GM21737 (cell line): ENCODE measurements around the gene NCK2.

Experiments
- ATAC-seq: cut with Tn5 transposase; IDR thresholded peaks from one replicate; pipeline ENCODE4 v1.9.1; 2021; ENCODE audit warnings: mild to moderate bottlenecking, moderate library complexity; ENCODE audit not compliant: unreplicated experiment

NCK2 gene

DNA sequence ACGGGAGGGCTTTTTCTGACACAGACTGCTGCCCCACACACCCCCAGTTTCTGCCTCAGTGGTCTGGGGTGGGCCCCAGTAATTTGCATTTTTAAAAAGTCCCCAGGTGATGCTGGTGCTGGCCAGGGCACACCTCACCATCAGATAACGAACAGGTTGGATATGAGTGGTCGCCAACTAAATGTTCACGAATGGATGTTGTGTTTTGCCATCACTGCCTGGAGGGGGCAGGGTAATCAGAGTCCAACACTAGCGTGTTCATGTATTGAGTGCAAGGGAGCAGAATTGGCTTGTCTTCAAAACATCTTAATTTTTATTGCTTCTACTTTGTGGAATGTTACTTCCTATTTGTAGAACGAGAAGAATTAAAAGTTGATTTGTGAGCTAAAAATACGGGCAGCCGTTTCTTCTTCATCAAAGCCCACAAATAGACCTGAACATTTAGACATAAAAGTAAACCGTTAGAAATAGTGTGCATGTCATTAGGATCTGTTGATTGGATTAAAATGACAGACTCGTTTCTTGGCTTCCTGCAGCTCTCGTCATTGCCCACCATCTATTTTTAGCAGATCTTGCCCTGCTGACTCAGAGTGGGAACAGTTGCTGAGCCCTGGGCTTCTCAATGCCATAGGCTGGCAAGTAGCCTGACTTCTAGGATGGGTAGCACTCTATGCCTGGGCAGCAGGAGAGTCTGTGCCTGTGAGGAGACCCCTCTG lies 45.2 kb downstream of the NCK2 start:
- ATAC-seq: peak; percentile 63

DNA sequence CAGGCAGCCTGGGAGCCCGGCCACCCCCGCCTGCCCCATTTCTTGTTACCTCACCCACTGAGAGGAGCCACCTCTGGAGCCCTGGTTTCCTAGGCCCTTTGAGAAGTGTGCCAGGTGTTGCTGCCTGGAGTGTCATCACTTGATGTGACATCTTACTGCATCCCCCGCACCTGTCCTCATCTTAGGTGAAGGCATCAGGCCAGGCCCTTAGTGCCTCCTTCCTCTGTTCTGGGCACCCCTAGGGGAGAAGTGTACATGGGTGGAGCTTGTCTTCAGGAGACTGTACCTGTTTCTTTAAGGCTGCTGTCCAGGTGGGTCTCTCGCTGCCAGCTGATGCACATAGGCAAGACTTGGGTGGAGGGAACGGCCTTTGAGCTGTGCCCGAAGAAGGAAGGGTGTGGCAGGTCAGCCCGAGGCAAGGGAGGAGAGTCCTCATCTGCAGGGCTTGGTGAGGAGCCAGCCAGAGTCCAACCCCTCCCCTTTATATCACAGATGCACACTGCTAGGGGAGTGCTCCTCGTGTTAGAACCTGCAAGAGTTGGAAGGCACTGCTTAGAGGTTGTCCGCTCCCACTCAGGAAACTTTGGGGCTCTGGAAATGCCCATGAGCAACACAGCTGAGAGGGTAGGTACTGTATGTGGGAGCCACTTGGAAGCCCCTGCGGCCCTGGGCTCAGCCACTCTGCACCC lies 45.9 kb downstream of the NCK2 start:
- no peak for ATAC-seq

DNA sequence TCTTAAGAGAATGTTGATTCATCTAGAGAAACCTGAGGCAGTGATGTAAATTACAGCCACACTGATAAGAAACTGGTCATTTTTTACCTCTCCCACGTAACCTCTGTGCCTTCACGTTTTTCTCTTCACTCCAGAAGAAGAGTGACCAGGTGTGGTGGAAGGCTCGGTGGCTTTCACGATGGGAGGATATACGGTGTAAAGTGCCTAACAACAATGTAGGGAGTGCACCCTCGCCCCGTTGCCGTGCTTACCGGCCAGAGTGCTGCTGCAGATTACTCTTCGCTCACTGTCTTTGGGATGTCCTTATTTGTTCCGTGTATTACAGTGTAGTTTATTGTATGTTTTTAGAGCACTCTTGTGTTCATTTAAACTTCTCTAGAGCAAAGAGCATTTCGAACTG lies 46.5 kb downstream of the NCK2 start:
- ATAC-seq: no peak

- ATAC-seq: no peak
These were observed 47.8 kb downstream of the NCK2 start for GRCh38 chr2:105792561-105792960.

DNA sequence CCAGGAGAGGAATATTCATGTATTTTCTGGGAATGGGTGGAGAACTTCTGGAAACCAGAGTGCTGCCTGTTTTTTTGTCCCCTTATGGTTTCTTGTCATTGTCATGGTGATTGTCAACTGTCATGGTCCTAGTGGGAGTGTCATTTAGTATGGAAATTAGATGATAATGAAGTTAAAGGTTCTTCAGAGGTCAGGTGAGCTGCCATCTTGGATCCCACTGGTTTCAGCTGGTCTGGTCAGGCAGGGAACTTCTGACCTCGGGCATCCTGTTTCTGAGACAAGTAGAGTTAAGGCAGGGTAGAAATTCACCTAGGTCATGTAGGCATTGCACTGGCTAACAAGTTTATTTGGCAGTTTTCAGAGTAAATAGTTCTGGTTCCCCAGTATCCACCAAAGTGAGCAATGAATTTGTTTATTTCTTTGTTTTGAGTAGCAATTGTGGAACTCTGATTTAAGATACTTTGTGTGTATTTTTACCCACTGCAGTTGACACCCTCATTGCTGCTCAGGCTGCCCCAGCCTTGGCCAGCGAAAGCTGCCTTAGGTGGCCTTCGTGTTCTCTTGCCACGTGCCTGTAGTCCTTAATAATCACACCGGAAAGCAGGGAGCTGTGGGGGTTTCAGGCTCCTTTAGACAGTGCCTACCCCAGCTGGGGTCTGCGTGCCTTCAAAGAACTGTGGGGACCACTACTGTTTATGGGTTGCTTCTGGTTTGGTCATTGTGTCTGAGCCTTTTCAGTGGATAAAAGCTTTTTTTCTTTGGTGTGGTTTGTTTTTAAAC lies 48.7 kb downstream of the NCK2 start:
- ATAC-seq: no peak

GRCh38 chr2:105794926-105795574 lies 50.3 kb downstream of the NCK2 start:
- no peak for ATAC-seq

DNA sequence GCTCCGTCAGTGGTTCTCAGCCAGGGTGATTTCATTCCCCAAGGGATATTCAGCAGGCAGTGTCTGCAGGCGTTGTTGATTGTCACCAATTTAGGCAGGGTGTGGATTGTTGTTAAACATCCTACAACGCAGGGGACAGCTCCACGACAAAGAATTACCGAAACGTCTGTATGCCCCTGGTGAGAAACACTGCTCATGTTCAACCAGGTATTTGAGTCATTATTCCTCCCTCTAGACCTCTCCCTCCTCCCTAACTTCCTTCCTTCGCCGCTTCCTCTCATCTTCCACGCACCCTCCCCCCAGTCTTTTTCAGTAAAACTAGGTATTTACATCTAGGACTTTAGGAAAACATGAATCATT lies 50.8 kb downstream of the NCK2 start:
- no peak for ATAC-seq

- ATAC-seq: no peak
These were observed 51.5 kb downstream of the NCK2 start for GRCh38 chr2:105796131-105796638.

DNA sequence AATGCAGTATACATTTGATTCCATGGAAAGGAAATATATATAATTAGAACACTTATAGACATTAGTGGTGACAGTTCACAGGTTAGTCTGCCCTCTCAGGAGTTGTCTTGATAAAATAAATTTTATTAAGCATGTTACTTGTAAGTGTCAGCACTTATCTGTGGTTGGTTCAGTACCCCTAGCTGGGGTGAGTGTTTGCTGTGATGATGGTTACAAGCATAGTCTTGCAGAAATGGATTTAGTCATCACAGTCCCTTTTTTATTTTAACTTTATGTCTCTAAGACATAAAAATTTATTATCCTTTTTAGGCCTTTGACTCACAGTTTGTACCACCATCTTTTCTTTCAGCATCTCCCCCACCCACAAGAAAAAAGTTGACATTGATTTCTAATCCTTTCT lies 52.1 kb downstream of the NCK2 start:
- ATAC-seq: no peak

GRCh38 chr2:105797298-105797819 lies 52.6 kb downstream of the NCK2 start:
- peak; percentile 47 for ATAC-seq

DNA sequence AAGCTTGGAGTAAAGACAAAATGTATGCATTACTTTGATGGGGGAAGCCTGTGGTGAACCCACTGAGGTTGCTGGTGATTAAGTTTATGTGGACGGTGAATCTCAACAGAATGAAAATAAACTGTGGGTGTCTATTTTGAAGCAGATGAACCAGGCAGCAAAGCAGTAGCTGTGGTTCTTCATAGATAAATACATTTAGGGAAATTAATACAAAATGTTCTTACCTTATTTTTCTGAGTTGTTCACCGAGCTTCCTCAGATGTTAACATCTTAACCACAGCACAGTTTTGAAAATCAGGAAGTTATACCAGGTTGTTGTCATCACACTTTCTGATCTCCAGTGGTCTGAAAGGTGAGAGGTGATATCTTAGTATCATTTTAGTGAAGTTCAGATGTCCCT lies 53.9 kb downstream of the NCK2 start:
- ATAC-seq: no peak

DNA sequence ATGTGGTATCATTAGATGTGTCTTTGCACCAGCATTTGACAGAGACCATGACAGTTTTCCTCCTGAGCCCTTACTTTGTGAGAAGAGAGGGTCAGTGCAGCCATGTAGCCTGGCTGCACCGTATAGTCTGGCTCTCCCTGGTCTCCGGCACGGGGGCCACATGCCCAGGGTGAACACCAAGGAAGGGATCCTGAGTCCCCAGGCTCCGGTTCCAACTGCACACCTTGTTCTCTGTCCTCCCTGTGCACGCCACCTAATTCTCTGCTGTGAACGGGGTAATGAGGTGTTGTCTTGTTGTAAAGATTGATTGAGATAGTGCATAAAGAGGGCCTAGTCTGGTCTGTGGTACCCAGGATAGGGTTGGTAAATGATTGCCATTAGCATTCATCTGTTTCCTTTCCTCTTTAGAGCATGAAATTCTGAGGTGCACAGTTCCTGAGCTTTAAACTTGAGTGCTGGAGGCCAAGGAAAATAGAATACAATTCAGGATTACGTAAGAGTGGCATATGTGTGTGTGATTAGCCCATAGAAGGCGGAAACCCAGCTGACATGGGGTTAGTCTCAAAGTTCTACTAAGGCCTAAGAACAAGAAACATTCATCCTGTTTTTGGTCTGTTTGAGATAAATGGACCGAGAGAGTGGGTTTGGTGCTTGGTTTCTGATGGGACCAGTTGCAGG lies 55.5 kb downstream of the NCK2 start:
- no peak for ATAC-seq

GRCh38 chr2:105800953-105801635 lies 56.4 kb downstream of the NCK2 start:
- no peak for ATAC-seq

DNA sequence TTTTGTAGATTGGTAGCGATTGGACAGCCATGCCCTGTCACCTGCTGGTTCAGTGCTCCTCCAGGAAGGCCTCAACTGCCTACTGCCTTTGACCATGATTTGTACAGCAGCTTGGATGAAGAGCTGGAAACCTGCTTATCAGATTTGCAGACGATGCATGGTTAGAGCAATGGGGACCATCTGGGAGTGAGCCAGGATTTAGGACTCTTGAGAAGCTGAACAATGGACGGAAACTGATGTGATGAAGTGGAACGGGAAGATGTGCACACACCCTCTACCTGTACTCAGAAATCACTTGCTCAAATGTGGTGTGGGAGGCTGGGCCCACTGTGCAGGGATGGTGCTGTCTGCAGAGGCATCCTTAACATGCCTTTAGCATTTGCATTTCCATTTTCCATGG lies 57.2 kb downstream of the NCK2 start:
- no peak for ATAC-seq

DNA sequence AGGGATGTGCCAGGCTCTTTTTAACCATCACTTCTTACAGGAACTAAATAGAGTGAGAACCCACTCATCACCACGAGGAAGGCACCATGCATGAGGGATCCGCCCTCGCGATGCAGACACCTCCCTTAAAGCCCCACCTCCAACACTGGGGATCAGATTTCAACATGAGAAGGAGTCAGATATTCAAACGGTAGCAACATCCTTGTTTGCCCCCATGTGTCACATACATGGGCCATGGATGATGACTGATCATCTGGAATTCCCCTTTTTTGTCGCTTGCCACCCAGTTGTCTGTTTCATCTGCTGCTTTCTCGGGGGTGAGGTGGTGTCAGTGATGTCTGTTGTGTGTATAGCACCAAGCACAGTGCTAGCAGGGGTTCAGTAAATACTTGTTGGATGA lies 57.9 kb downstream of the NCK2 start:
- ATAC-seq: peak; percentile 45

DNA sequence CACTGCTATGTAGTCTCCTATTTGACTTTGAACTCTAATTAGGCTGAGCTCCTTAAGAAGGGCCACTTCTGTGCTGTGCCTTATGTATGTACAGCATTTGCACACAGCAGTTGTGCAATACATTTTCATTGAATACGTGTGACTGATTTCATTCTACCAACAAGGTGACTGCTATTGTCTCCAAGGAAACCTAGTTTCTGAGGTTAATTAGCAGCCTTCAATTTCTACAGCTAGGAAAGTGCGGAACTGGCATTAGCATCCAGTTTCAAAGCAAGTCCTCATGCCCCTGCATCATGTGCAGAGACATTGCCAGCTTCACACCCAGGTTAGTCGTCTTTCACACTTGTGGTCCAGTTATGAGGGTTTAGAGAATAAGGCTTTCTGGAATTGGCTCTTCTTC lies 58.6 kb downstream of the NCK2 start:
- ATAC-seq: no peak

DNA sequence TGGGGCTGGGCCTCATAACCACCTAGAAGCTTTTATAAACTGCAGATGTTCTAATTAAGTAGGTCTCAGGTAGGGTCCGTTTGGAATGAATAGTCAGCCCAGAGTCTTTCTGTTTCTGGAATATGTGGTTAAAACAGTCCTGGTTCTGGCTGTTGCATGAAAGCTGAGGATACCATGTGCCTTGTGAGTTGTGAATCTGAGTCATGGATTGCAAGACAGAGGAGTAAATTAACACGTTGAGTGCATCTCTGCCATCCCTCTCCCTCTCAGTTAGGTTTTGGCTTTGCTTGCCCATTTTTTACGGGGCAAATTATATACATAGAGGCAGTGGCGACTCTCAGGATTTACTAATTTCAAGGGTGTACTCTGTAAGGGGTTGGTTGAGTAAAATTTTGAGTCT lies 59.1 kb downstream of the NCK2 start:
- no peak for ATAC-seq

DNA sequence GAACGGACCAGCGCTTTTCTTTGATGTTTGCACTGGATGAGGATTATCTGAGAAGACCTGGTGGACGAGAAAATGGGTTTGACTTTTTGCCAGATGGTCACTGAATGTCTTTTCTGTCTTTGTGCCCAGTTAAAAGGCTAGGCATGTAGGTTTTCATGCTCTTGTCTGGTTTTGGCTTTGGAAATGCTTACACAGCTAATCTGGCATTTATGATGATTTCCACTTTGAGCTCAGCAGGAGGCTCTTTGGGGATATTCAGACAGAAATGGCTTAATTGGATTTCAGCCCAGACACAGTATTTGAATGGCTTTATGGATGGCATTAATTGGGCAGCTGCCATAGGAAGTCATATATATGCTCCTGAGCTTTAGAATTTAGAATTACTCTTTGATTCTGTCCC lies 59.6 kb downstream of the NCK2 start:
- ATAC-seq: no peak

DNA sequence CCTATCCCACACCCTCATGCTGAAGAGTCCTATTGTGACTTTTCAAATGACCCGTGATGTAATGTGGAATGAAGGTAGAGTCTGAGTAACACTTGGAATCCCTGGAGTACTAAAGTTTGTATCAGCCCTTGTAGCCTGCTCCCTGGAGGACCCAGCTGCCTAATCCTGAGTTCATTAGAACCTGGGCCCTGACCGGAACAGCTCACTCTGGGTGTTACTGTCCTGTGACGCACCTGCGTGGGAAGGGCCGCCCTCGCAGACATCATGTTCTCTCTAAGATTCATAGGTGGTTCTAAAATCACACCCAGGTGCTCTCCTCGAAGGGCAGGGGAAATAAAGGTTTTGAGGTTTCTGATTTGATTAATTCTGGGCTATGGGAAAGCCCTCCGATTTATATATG lies 62.3 kb downstream of the NCK2 start:
- no peak for ATAC-seq
